Activated naive CD4-positive, alpha-beta T cell treated with anti-CD3 and anti-CD28 coated beads for 36 hours (primary cell): ENCODE results near the gene NUCB2. TPM values are rescaled to one million over a fixed set of nuclear protein-coding genes. Genes with fewer than 3 reads are reported as not detected.

Source experiments
- CTCF ChIA-PET: fragments of 350-600 bp; sonication (Branson Sonifier 250); formaldehyde crosslinking; loops from one replicate; lab custom pipeline; 2021; ENCODE audit warnings: antibody characterized with exemption; lab: Charles Lee
- DNase-seq: peaks from one replicate; pipeline ENCODE4 v3.0.0-alpha.2; 2020
- H3K27ac Mint-ChIP-seq: one replicate; pipeline ENCODE4 v1.8.0; 2021; ENCODE audit warnings: mild to moderate bottlenecking, mixed read lengths
- H3K27me3 Mint-ChIP-seq: one replicate; pipeline ENCODE4 v1.8.0; 2021; ENCODE audit warnings: low read depth, mixed read lengths
- H3K36me3 Mint-ChIP-seq: one replicate; pipeline ENCODE4 v1.8.0; 2021; ENCODE audit warnings: low read depth, mixed read lengths
- H3K4me1 Mint-ChIP-seq: one replicate; pipeline ENCODE4 v1.8.0; 2021; ENCODE audit warnings: low read depth, mixed read lengths
- H3K4me3 Mint-ChIP-seq: one replicate; pipeline ENCODE4 v1.8.0; 2021; ENCODE audit warnings: mild to moderate bottlenecking, moderate library complexity, mixed read lengths
- H3K9me3 Mint-ChIP-seq: one replicate; pipeline ENCODE4 v1.8.0; 2021; ENCODE audit warnings: mixed read lengths
- intact Hi-C: fragments of 100-400 bp; cut with micrococcal nuclease; formaldehyde crosslinking; loops from one replicate; pipeline ENCODE4 v1.15.1; 2023
- total RNA-seq, 2 experiments: library from RNA; stranded (reverse); gene quantifications; one replicate each; pipeline ENCODE4 v1.2.3, GENCODE V29; 2021

Gene NUCB2
- total RNA-seq, 2 experiments from 2014 or later, result 67.7 to 74.0 TPM

GRCh38 chr11:17272801-17273200 is 3.7 kb upstream of the NUCB2 start:
- H3K9me3 Mint-ChIP-seq, result no peaks in the 10 kb centered on the region
- intact Hi-C loops, result no loop called here
- H3K4me1 Mint-ChIP-seq, result peaks cover 22% of the 10 kb centered on the region
- DNase-seq, result no peak
- H3K27ac Mint-ChIP-seq, result no peak overlapping the region
- CTCF ChIA-PET, result interaction anchor here (0.5 kb wide), 1 partner anchor 81 kb away, joined by 3 read pairs; no protein-coding TSS in a partner anchor
- no peak overlapping the region for H3K4me3 Mint-ChIP-seq
- no peaks in the 10 kb centered on the region for H3K36me3 Mint-ChIP-seq
- no peaks in the 10 kb centered on the region for H3K27me3 Mint-ChIP-seq

- no peak overlapping the region for H3K27ac Mint-ChIP-seq
- H3K4me1 Mint-ChIP-seq, result peaks cover 25% of the 10 kb centered on the region
- H3K36me3 Mint-ChIP-seq, result no peaks in the 10 kb centered on the region
- H3K4me3 Mint-ChIP-seq, result no peak overlapping the region
- intact Hi-C loops, result no loop called here
- DNase-seq, result no peak
- CTCF ChIA-PET, result interaction anchor here (0.5 kb wide), 1 partner anchor 81 kb away, joined by 3 read pairs; no protein-coding TSS in a partner anchor
- no peaks in the 10 kb centered on the region for H3K27me3 Mint-ChIP-seq
- H3K9me3 Mint-ChIP-seq, result no peaks in the 10 kb centered on the region
Measured at GRCh38 chr11:17273211-17273610, 3.3 kb upstream of the NUCB2 start.

GRCh38 chr11:17273668-17274282 is 2.8 kb upstream of the NUCB2 start:
- CTCF ChIA-PET, result no interaction called here

GRCh38 chr11:17275400-17276235 is 921 bp upstream of the NUCB2 start:
- H3K27ac Mint-ChIP-seq, result peak overlapping the region; percentile 83
- peak; percentile 36 for DNase-seq
- CTCF ChIA-PET, result interaction anchor here (0.6 to 1.4 kb wide), 6 partner anchors 10 to 198 kb away, joined by 3 to 6 read pairs (median 4); partner anchors contain the start of gene RPS13
- peaks cover 29% of the 10 kb centered on the region for H3K4me1 Mint-ChIP-seq
- intact Hi-C loops, result loop anchor here (1.0 to 5.0 kb wide), 9 partner anchors 8 to 1117 kb away; partner anchors contain the start of genes C11orf58, LDHA and SERGEF
- no peaks in the 10 kb centered on the region for H3K36me3 Mint-ChIP-seq
- H3K27me3 Mint-ChIP-seq, result no peaks in the 10 kb centered on the region
- peak overlapping the region; percentile 75 for H3K4me3 Mint-ChIP-seq
- H3K9me3 Mint-ChIP-seq, result no peaks in the 10 kb centered on the region

More at GRCh38 chr11:17273668-17274282, 2.8 kb upstream of the NUCB2 start:
- H3K27me3 Mint-ChIP-seq, result no peaks in the 10 kb centered on the region
- H3K36me3 Mint-ChIP-seq, result no peaks in the 10 kb centered on the region
- intact Hi-C loops, result no loop called here
- no peaks in the 10 kb centered on the region for H3K9me3 Mint-ChIP-seq
- H3K4me1 Mint-ChIP-seq, result peaks cover 29% of the 10 kb centered on the region
- no peak for DNase-seq
- no peak overlapping the region for H3K27ac Mint-ChIP-seq
- H3K4me3 Mint-ChIP-seq, result no peak overlapping the region

GRCh38 chr11:17277024-17277584 is 565 bp downstream of the NUCB2 start:
- Mint-ChIP-seq H3K36me3 (no peaks in the 10 kb centered on the region), H3K27me3 (no peaks in the 10 kb centered on the region), H3K4me1 (peaks cover 35% of the 10 kb centered on the region), H3K27ac (peak overlapping the region; percentile 83), H3K4me3 (peak overlapping the region; percentile 75), H3K9me3 (no peaks in the 10 kb centered on the region)
- DNase-seq, result peak; percentile 57
- CTCF ChIA-PET, result interaction anchor here (0.6 to 1.8 kb wide), 2 partner anchors 47 to 71 kb away, joined by 3 to 8 read pairs; no protein-coding TSS in a partner anchor
- intact Hi-C loops, result loop anchor here (1.0 to 5.0 kb wide), 10 partner anchors 8 to 1115 kb away; partner anchors contain the start of genes C11orf58, LDHA, NCR3LG1 and RPS13

- Mint-ChIP-seq H3K27ac (peak overlapping the region; percentile 74), H3K9me3 (no peaks in the 10 kb centered on the region), H3K4me3 (peak overlapping the region; percentile 59), H3K27me3 (no peaks in the 10 kb centered on the region), H3K36me3 (peaks cover 10% of the 10 kb centered on the region), H3K4me1 (peaks cover 49% of the 10 kb centered on the region)
- intact Hi-C loops, result no loop called here
- no peak for DNase-seq
- CTCF ChIA-PET, result interaction anchor here (0.6 to 1.2 kb wide), 3 partner anchors 12 to 73 kb away, joined by 3 to 6 read pairs (median 3); no protein-coding TSS in a partner anchor
Measured at GRCh38 chr11:17280494-17281127, 4.1 kb downstream of the NUCB2 start.

- no peaks in the 10 kb centered on the region for H3K9me3 Mint-ChIP-seq
- intact Hi-C loops, result loop anchor here (1.0 kb wide), 1 partner anchor 10 kb away; no protein-coding TSS in a partner anchor
- DNase-seq, result no peak
- H3K4me1 Mint-ChIP-seq, result peaks cover 52% of the 10 kb centered on the region
- H3K36me3 Mint-ChIP-seq, result peaks cover 23% of the 10 kb centered on the region
- CTCF ChIA-PET, result interaction anchor here (0.6 to 1.4 kb wide), 5 partner anchors 11 to 98 kb away, joined by 3 to 6 read pairs (median 4); no protein-coding TSS in a partner anchor
- no peaks in the 10 kb centered on the region for H3K27me3 Mint-ChIP-seq
- H3K4me3 Mint-ChIP-seq, result no peak overlapping the region
- peak overlapping the region; percentile 3 for H3K27ac Mint-ChIP-seq
Measured at GRCh38 chr11:17286332-17286731, 9.8 kb downstream of the NUCB2 start.

- intact Hi-C loops, result no loop called here
- CTCF ChIA-PET, result interaction anchor here (0.7 to 1.4 kb wide), 2 partner anchors 58 to 97 kb away, joined by 3 to 6 read pairs; no protein-coding TSS in a partner anchor
- no peak for DNase-seq
- Mint-ChIP-seq H3K4me3 (no peak overlapping the region), H3K4me1 (peaks cover 52% of the 10 kb centered on the region), H3K27ac (no peak overlapping the region), H3K9me3 (no peaks in the 10 kb centered on the region), H3K27me3 (no peaks in the 10 kb centered on the region), H3K36me3 (peaks cover 23% of the 10 kb centered on the region)
Measured at GRCh38 chr11:17287058-17287457, 10.5 kb downstream of the NUCB2 start.

GRCh38 chr11:17291710-17292109 is 15.2 kb downstream of the NUCB2 start:
- no peaks in the 10 kb centered on the region for H3K9me3 Mint-ChIP-seq
- CTCF ChIA-PET, result interaction anchor here (1.0 kb wide), 1 partner anchor 91 kb away, joined by 3 read pairs; no protein-coding TSS in a partner anchor
- no peak overlapping the region for H3K27ac Mint-ChIP-seq
- no peak overlapping the region for H3K4me3 Mint-ChIP-seq
- H3K4me1 Mint-ChIP-seq, result peaks cover 50% of the 10 kb centered on the region
- no peak for DNase-seq
- H3K27me3 Mint-ChIP-seq, result no peaks in the 10 kb centered on the region
- peaks cover 19% of the 10 kb centered on the region for H3K36me3 Mint-ChIP-seq
- intact Hi-C loops, result no loop called here

- Mint-ChIP-seq H3K9me3 (no peaks in the 10 kb centered on the region), H3K27ac (no peak overlapping the region), H3K36me3 (peaks cover 16% of the 10 kb centered on the region), H3K27me3 (no peaks in the 10 kb centered on the region), H3K4me1 (peaks cover 57% of the 10 kb centered on the region), H3K4me3 (no peak overlapping the region)
- intact Hi-C loops, result no loop called here
- no peak for DNase-seq
- CTCF ChIA-PET, result no interaction called here
Measured at GRCh38 chr11:17293311-17293710, 16.8 kb downstream of the NUCB2 start.

GRCh38 chr11:17294033-17294432 is 17.5 kb downstream of the NUCB2 start:
- peak; percentile 60 for DNase-seq
- intact Hi-C loops, result no loop called here
- Mint-ChIP-seq H3K36me3 (peaks cover 20% of the 10 kb centered on the region), H3K9me3 (no peaks in the 10 kb centered on the region), H3K4me1 (peaks cover 61% of the 10 kb centered on the region), H3K4me3 (no peak overlapping the region), H3K27me3 (no peaks in the 10 kb centered on the region), H3K27ac (no peak overlapping the region)
- CTCF ChIA-PET, result no interaction called here
